Right lobe of liver (tissue), 6 donors: ENCODE results near the gene OR5K3. TPM values are rescaled to one million over a fixed set of nuclear protein-coding genes. Genes with fewer than 3 reads are reported as not detected.

ENCODE experiments used
- ATAC-seq, 4 donors: fragments of 200-7000 bp; cut with Tn5 transposase; one replicate each; pipeline ENCODE4 v1.9.1; 2020; ENCODE audit warnings: mild to moderate bottlenecking in 4 of 4, moderate library complexity in 4 of 4
- DNase-seq, 3 donors: peaks; one replicate each; pipeline ENCODE4 v3.0.0-alpha.2; 2020
- H3K27ac ChIP-seq, 3 donors: fragments of 200-600 bp; one replicate each; pipeline ENCODE4 v1.8.0; 2022
- H3K27me3 ChIP-seq, 2 donors: fragments of 200-600 bp; one replicate each; pipeline ENCODE4 v1.8.0; 2022
- H3K36me3 ChIP-seq, 4 donors: fragments of 200-600 bp; sonication (generic) in 1 of 4; one replicate each; pipeline versions ENCODE4 v1.5.1 to v1.8.0; 2017 to 2022; ENCODE audit warnings: control low read depth in 1 of 4
- H3K4me1 ChIP-seq, 4 donors: fragments of 200-600 bp; sonication (generic) in 1 of 4; one replicate each; pipeline versions ENCODE4 v1.5.1 to v1.8.0; 2017 to 2022; ENCODE audit warnings: control low read depth in 1 of 4
- H3K4me3 ChIP-seq, 3 donors: fragments of 200-600 bp; one replicate each; pipeline ENCODE4 v1.8.0; 2022
- H3K9me3 ChIP-seq, 4 donors: fragments of 200-600 bp; sonication (generic) in 1 of 4; one replicate each; pipeline versions ENCODE4 v1.5.1 to v1.8.0; 2017 to 2022; ENCODE audit warnings: control low read depth in 1 of 4
- CTCF ChIP-seq, 4 donors: fragments of 200-600 bp in 3 of 4; fragments of 450-650 bp in 1 of 4; IDR thresholded peaks; one replicate each; pipeline versions ENCODE4 v1.5.1 to v1.8.0; 2016 to 2022; ENCODE audit warnings: antibody characterized with exemption in 4 of 4, mild to moderate bottlenecking in 2 of 4
- POLR2A ChIP-seq: fragments of 450-650 bp; IDR thresholded peaks from one replicate; pipeline ENCODE4 v1.6.1; 2017; ENCODE audit warnings: antibody characterized with exemption, mild to moderate bottlenecking
- WGBS: methylation state at CpG from one replicate; pipeline ENCODE4 v1.1.6; 2018; ENCODE audit warnings: low coverage, low lambda C conversion rate; ENCODE audit not compliant: insufficient coverage; ENCODE audit errors: missing lambda C conversion rate; 5-methylcytosine and 5-hydroxymethylcytosine counted together
- intact Hi-C, 2 donors: fragments of 100-400 bp; cut with DNase I; formaldehyde crosslinking; loops; one replicate each; pipeline versions ENCODE4 v1.11.2 to v1.14.1; 2022
- total RNA-seq, 6 experiments: library from RNA; depleted of rRNA in 2 of 6; stranded (reverse); fragments of >200 nt in 2 of 6; fragmentation: NEBNext Ultra II Directional in 3 of 6; extraction: Animal tissue kit (Norgen Biotek cat#: 25700) in 3 of 6; gene quantifications; one replicate each; pipeline versions ENCODE4 v1.1.0 to v1.2.4, GENCODE V29; 2016 to 2023
- donor health status: DM: no; HTN: yes; CAD: no.
- donor health status: DM: no; HTN: no; CAD: no.
- donor health status: DM: no; HTN: no; CAD: no.
- donor health status: DM: no; HTN: yes; CAD: no.
- donor health status: DM: no; HTN: yes; CAD: no.

OR5K3 gene
- total RNA-seq, 6 experiments from 2014 or later: not detected

- H3K4me1 ChIP-seq: no peaks in the 10 kb centered on the region
- H3K27ac ChIP-seq: no peak within 1 kb of the TSS
- no peak for DNase-seq
- H3K9me3 ChIP-seq: no peaks in the 10 kb centered on the region
- H3K36me3 ChIP-seq: no peaks in the 10 kb centered on the region
- WGBS: 50% methylated on average over 2 of the region's 2 CpGs
- H3K4me3 ChIP-seq: no peak within 1 kb of the TSS
- intact Hi-C loops: no loop called here
- TF ChIP-seq CTCF (IDR thresholded peaks at IDR 0.05) (no peak), POLR2A (no peak)
- ATAC-seq: no peak
- H3K27me3 ChIP-seq: no peaks in the 10 kb centered on the region
These were observed 36.9 kb upstream of the OR5K3 start, which contains the start of gene OR5K4 for GRCh38 chr3:98353554-98353953. Gene OR5K4 (plus strand): TSS chr3:98353854. CDS start chr3:98353854, 0 bp downstream.

GRCh38 chr3:98359250-98359649 is 31.2 kb upstream of the OR5K3 start:
- ATAC-seq: no peak
- DNase-seq: no peak
- Histone ChIP-seq H3K27me3 (no peaks in the 10 kb centered on the region), H3K27ac (no peak overlapping the region), H3K4me1 (no peaks in the 10 kb centered on the region), H3K36me3 (no peaks in the 10 kb centered on the region), H3K4me3 (no peak overlapping the region), H3K9me3 (no peaks in the 10 kb centered on the region)
- intact Hi-C loops: no loop called here
- TF ChIP-seq CTCF (IDR thresholded peaks at IDR 0.05): no peak
- TF ChIP-seq POLR2A: no peak

DNA sequence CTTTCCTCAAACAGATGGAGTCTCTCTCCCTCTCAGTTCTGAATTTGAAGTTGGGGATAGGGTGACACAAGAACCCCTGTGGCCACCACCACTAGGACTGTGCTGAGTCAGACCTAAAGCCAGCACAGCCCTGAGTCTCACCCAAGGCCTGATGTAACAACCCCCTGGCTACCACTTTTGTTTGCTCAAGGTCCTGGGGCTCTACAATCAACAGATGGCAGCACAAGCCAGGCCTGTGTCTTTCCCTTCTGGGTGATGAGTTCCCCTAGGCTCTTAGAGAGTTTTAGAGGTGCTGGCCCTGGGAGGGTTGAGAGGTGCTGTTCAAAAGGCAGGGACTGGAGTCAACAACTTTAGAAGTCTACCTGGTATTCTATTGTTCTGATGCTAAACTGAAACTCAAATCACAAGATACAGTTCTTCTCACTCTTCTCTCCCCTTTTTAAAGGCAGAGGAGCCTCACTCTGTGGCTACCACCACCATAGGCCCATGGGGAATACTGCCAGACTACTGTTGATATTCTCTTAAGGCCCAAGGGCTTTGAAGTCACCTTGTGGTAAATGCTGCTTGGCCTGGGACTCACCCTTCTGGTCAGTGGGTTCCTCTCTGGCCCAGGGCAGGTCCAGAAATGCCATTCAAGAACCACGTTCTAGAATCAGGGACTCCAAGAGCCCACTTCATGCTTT is 30.3 kb upstream of the OR5K3 start:
- TF ChIP-seq POLR2A: no peak
- peak in 1 of 4 donors; percentile 16 for TF ChIP-seq CTCF (IDR thresholded peaks at IDR 0.05)
- DNase-seq: no peak
- H3K36me3 ChIP-seq: no peaks in the 10 kb centered on the region
- H3K4me1 ChIP-seq: no peaks in the 10 kb centered on the region
- no peaks in the 10 kb centered on the region for H3K27me3 ChIP-seq
- no peak overlapping the region for H3K4me3 ChIP-seq
- intact Hi-C loops: no loop called here
- H3K9me3 ChIP-seq: no peaks in the 10 kb centered on the region
- ATAC-seq: peak in 3 of 4 donors; percentile 40 to 64 (median 59)
- WGBS: 33% methylated on average over 1 of the region's 1 CpG
- no peak overlapping the region for H3K27ac ChIP-seq

DNA sequence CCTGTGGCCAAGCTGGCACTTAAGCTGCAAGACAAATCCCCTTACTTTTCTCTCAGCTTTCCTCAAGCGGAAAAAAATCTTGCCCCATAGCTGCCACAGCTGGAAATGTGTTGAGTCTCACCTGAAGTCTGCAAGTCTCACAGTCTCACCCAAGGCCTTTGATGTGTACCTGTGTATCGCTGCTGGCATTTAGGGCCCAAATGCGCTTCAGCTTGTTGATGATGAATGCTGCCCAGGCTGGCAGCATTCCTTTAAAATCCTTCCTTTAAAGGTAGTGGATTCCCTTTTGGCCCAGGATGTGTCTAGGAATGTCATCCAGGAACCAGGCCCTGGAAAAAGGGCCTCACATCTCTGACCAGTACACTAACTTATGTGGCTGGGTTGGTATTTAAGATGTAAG is 29.8 kb upstream of the OR5K3 start:
- WGBS: 91% methylated on average over 3 of the region's 3 CpGs
- intact Hi-C loops: no loop called here
- ATAC-seq (no peak), DNase-seq (no peak)
- Histone ChIP-seq H3K36me3 (no peaks in the 10 kb centered on the region), H3K27ac (no peak overlapping the region), H3K4me3 (no peak overlapping the region), H3K4me1 (no peaks in the 10 kb centered on the region), H3K27me3 (no peaks in the 10 kb centered on the region), H3K9me3 (no peaks in the 10 kb centered on the region)
- TF ChIP-seq CTCF (IDR thresholded peaks at IDR 0.05) (no peak), POLR2A (no peak)
